Neural progenitor cell (in vitro differentiated cells): ENCODE measurements around the gene CDCA7L. TPM values are rescaled to one million over a fixed set of nuclear protein-coding genes. Genes with fewer than 3 reads are reported as not detected.

Experiments
- DNase-seq: peaks from one replicate; pipeline ENCODE4 v3.0.0-alpha.2; 2016; ENCODE audit warnings: low spot score
- H2AFZ ChIP-seq: fragments of 200-600 bp; sonication (generic); replicated peaks from 2 replicates; pipeline ENCODE4 v1.6.1; 2016; ENCODE audit warnings: antibody characterized with exemption
- H3F3A ChIP-seq: fragments of 200-600 bp; sonication (generic); 2 replicates; pipeline ENCODE4 v1.6.1; 2016; ENCODE audit warnings: antibody characterized with exemption, low read depth
- H3K27ac ChIP-seq: fragments of 200-600 bp; sonication (generic); 2 replicates; pipeline ENCODE4 v1.5.1; 2016; ENCODE audit warnings: mild to moderate bottlenecking
- H3K27me3 ChIP-seq: fragments of 200-600 bp; sonication (generic); 2 replicates; pipeline ENCODE4 v1.6.1; 2016; ENCODE audit warnings: mild to moderate bottlenecking, moderate library complexity
- H3K36me3 ChIP-seq: fragments of 200-600 bp; sonication (generic); 2 replicates; pipeline ENCODE4 v1.5.1; 2016
- H3K4me1 ChIP-seq: fragments of 200-600 bp; sonication (generic); 2 replicates; pipeline ENCODE4 v1.6.1; 2016; ENCODE audit warnings: mixed run types
- H3K4me2 ChIP-seq: fragments of 200-600 bp; sonication (generic); 2 replicates; pipeline ENCODE4 v1.6.1; 2016
- H3K4me3 ChIP-seq: fragments of 200-600 bp; sonication (generic); 2 replicates; pipeline ENCODE4 v1.5.1; 2016
- H3K79me2 ChIP-seq: fragments of 200-600 bp; sonication (generic); 2 replicates; pipeline ENCODE4 v1.6.1; 2016; ENCODE audit warnings: low read depth
- H3K9ac ChIP-seq: fragments of 200-600 bp; sonication (generic); 2 replicates; pipeline ENCODE4 v1.6.1; 2016
- H3K9me3 ChIP-seq: fragments of 200-600 bp; sonication (generic); 2 replicates; pipeline ENCODE4 v1.5.1; 2016; ENCODE audit warnings: low read depth
- H4K20me1 ChIP-seq: fragments of 200-600 bp; sonication (generic); 2 replicates; pipeline ENCODE4 v1.6.1; 2016; ENCODE audit warnings: low read depth
- H3K27ac Mint-ChIP-seq: 3 replicates; pipeline ENCODE4 v1.8.0; 2021; ENCODE audit warnings: mixed read lengths
- H3K27me3 Mint-ChIP-seq: 2 replicates; pipeline ENCODE4 v1.8.0; 2022; ENCODE audit warnings: low read depth, mild to moderate bottlenecking, inconsistent platforms, moderate library complexity, mixed read lengths; ENCODE audit not compliant: insufficient read depth
- H3K36me3 Mint-ChIP-seq: 3 replicates; pipeline ENCODE4 v1.8.0; 2021; ENCODE audit warnings: mixed read lengths
- H3K4me1 Mint-ChIP-seq: 3 replicates; pipeline ENCODE4 v1.8.0; 2021; ENCODE audit warnings: mixed read lengths
- H3K4me3 Mint-ChIP-seq: 3 replicates; pipeline ENCODE4 v1.8.0; 2021; ENCODE audit warnings: mild to moderate bottlenecking, moderate library complexity, mixed read lengths
- H3K9me3 Mint-ChIP-seq: 3 replicates; pipeline ENCODE4 v1.8.0; 2020; ENCODE audit warnings: mixed read lengths
- CTCF ChIP-seq: fragments of 200-600 bp; sonication (generic); IDR thresholded peaks from 2 replicates; pipeline ENCODE4 v1.5.1; 2017; ENCODE audit warnings: antibody characterized with exemption, mild to moderate bottlenecking
- EZH2 ChIP-seq: fragments of 200-600 bp; sonication (generic); IDR thresholded peaks from 2 replicates; pipeline ENCODE4 v1.6.1; 2017; ENCODE audit warnings: antibody characterized with exemption, mild to moderate bottlenecking, moderate library complexity
- EZH2phosphoT487 ChIP-seq: fragments of 200-600 bp; sonication (generic); IDR thresholded peaks from 2 replicates; pipeline ENCODE4 v1.6.1; 2017; ENCODE audit warnings: antibody characterized with exemption
- total RNA-seq: library from RNA; depleted of rRNA; stranded (reverse); fragments of >200 nt; gene quantifications from 2 replicates; pipeline ENCODE4 v1.2.3, GENCODE V29; 2015; ENCODE audit warnings: low replicate concordance

CDCA7L gene
- total RNA-seq, 1 donor from 2014 or later = 39.9 TPM

- no peak overlapping the region for H3K27ac Mint-ChIP-seq
- H3K9me3 Mint-ChIP-seq = no peaks in the 10 kb centered on the region
- Histone ChIP-seq H4K20me1 (no peaks in the 10 kb centered on the region), H3F3A (no peaks in the 10 kb centered on the region), H3K9me3 (no peaks in the 10 kb centered on the region), H3K9ac (no peak overlapping the region), H3K4me2 (no peak overlapping the region), H3K27me3 (no peaks in the 10 kb centered on the region), H3K4me1 (peaks cover 11% of the 10 kb centered on the region), H3K4me3 (no peak overlapping the region), H3K27ac (no peak overlapping the region), H3K36me3 (no peaks in the 10 kb centered on the region), H3K79me2 (no peaks in the 10 kb centered on the region), H2AFZ (no peak overlapping the region)
- H3K36me3 Mint-ChIP-seq = no peaks in the 10 kb centered on the region
- peaks cover 35% of the 10 kb centered on the region for H3K4me1 Mint-ChIP-seq
- peak; percentile 28 for DNase-seq
- TF ChIP-seq EZH2phosphoT487 = no peak
- no peak overlapping the region for H3K4me3 Mint-ChIP-seq
- H3K27me3 Mint-ChIP-seq = no peaks in the 10 kb centered on the region
Measured at GRCh38 chr7:21869785-21870402, 75.8 kb downstream of the CDCA7L start.

GRCh38 chr7:21868576-21868850, 77.2 kb downstream of the CDCA7L start:
- H3K27ac ChIP-seq = no peak overlapping the region
- no peaks in the 10 kb centered on the region for H3K36me3 Mint-ChIP-seq

GRCh38 chr7:21867816-21868575, 77.7 kb downstream of the CDCA7L start:
- Mint-ChIP-seq H3K27me3 (no peaks in the 10 kb centered on the region), H3K4me3 (no peak overlapping the region), H3K4me1 (peaks cover 35% of the 10 kb centered on the region), H3K36me3 (no peaks in the 10 kb centered on the region), H3K9me3 (peaks cover 2% of the 10 kb centered on the region), H3K27ac (no peak overlapping the region)
- no peak overlapping the region for H3K4me2 ChIP-seq
- TF ChIP-seq EZH2 (no peak), EZH2phosphoT487 (no peak), CTCF (no peak)
- no peak overlapping the region for H3K9ac ChIP-seq
- DNase-seq = no peak
- H3K27me3 ChIP-seq = no peaks in the 10 kb centered on the region
- H3K27ac ChIP-seq = no peak overlapping the region
- H3K9me3 ChIP-seq = no peaks in the 10 kb centered on the region
- no peaks in the 10 kb centered on the region for H3K36me3 ChIP-seq
- H4K20me1 ChIP-seq = no peaks in the 10 kb centered on the region
- H3F3A ChIP-seq = no peaks in the 10 kb centered on the region
- H3K4me1 ChIP-seq = peaks cover 11% of the 10 kb centered on the region
- H3K79me2 ChIP-seq = no peaks in the 10 kb centered on the region
- no peak overlapping the region for H2AFZ ChIP-seq
- no peak overlapping the region for H3K4me3 ChIP-seq

More at GRCh38 chr7:21868576-21868850, 77.2 kb downstream of the CDCA7L start:
- DNase-seq = no peak
- no peaks in the 10 kb centered on the region for H3F3A ChIP-seq
- no peaks in the 10 kb centered on the region for H3K9me3 ChIP-seq
- Mint-ChIP-seq H3K27ac (no peak overlapping the region), H3K27me3 (no peaks in the 10 kb centered on the region), H3K4me3 (no peak overlapping the region), H3K4me1 (peaks cover 35% of the 10 kb centered on the region), H3K9me3 (no peaks in the 10 kb centered on the region)
- no peak overlapping the region for H3K4me2 ChIP-seq
- H2AFZ ChIP-seq = no peak overlapping the region
- H3K4me3 ChIP-seq = no peak overlapping the region
- no peaks in the 10 kb centered on the region for H3K36me3 ChIP-seq
- no peaks in the 10 kb centered on the region for H3K27me3 ChIP-seq
- no peak overlapping the region for H3K9ac ChIP-seq
- H4K20me1 ChIP-seq = no peaks in the 10 kb centered on the region
- peaks cover 11% of the 10 kb centered on the region for H3K4me1 ChIP-seq
- H3K79me2 ChIP-seq = no peaks in the 10 kb centered on the region
- no peak for TF ChIP-seq EZH2
- no peak for TF ChIP-seq CTCF
- no peak for TF ChIP-seq EZH2phosphoT487

- Mint-ChIP-seq H3K27ac (peak overlapping the region; percentile 5), H3K4me1 (peaks cover 35% of the 10 kb centered on the region), H3K27me3 (no peaks in the 10 kb centered on the region), H3K36me3 (no peaks in the 10 kb centered on the region), H3K4me3 (no peak overlapping the region), H3K9me3 (peaks cover 2% of the 10 kb centered on the region)
- H3K27ac ChIP-seq = no peak overlapping the region
- H2AFZ ChIP-seq = peak overlapping the region; percentile 30
- no peaks in the 10 kb centered on the region for H3K9me3 ChIP-seq
- TF ChIP-seq EZH2phosphoT487 (no peak), CTCF (no peak), EZH2 (no peak)
- peak overlapping the region; percentile 10 for H3K4me2 ChIP-seq
- DNase-seq = no peak
- no peaks in the 10 kb centered on the region for H3K79me2 ChIP-seq
- no peaks in the 10 kb centered on the region for H4K20me1 ChIP-seq
- H3K4me3 ChIP-seq = no peak overlapping the region
- H3K4me1 ChIP-seq = peaks cover 11% of the 10 kb centered on the region
- no peaks in the 10 kb centered on the region for H3F3A ChIP-seq
- H3K36me3 ChIP-seq = no peaks in the 10 kb centered on the region
- no peak overlapping the region for H3K9ac ChIP-seq
- no peaks in the 10 kb centered on the region for H3K27me3 ChIP-seq
Measured at GRCh38 chr7:21867226-21867625, 78.5 kb downstream of the CDCA7L start.
